HEK293T (cell line): ENCODE measurements around the gene HLA-DRB5.
"Not testable (repeated sequence)": the region's sequence is repeated elsewhere in the genome, so short reads cannot be mapped to it uniquely, and the experiment has no call there.

Source experiments
- CTCF ChIA-PET: fragments of 350-600 bp; formaldehyde crosslinking; extraction: SDS; loops from one replicate; lab custom pipeline; 2021; ENCODE audit warnings: antibody characterized with exemption, inconsistent platforms; lab: Yijun Ruan, JAX
- POLR2A ChIA-PET: fragments of 350-600 bp; formaldehyde crosslinking; extraction: SDS; loops from one replicate; lab custom pipeline; 2020; ENCODE audit warnings: antibody characterized with exemption, inconsistent platforms; lab: Yijun Ruan, JAX
- DNase-seq: peaks from one replicate; pipeline ENCODE4 v3.0.0; 2012; ENCODE audit warnings: mixed read lengths; ENCODE audit errors: extremely low spot score
- ARNT ChIP-seq: fragments of 450-650 bp; IDR thresholded peaks from 2 replicates; pipeline ENCODE4 v1.6.1; 2017; ENCODE audit warnings: mild to moderate bottlenecking
- BHLHE40 ChIP-seq: fragments of 450-650 bp; IDR thresholded peaks from 2 replicates; pipeline ENCODE4 v1.6.1; 2016; ENCODE audit warnings: mild to moderate bottlenecking, moderate library complexity, borderline replicate concordance
- CTBP1 ChIP-seq: fragments of 450-650 bp; IDR thresholded peaks from 2 replicates; pipeline ENCODE4 v1.6.1; 2016; ENCODE audit warnings: borderline replicate concordance
- ELF4 ChIP-seq: fragments of 450-650 bp; IDR thresholded peaks from 2 replicates; pipeline ENCODE4 v1.6.1; 2017; ENCODE audit warnings: antibody characterized with exemption
- FOXA1 ChIP-seq: fragments of 450-650 bp; IDR thresholded peaks from 2 replicates; pipeline ENCODE4 v1.6.1; 2016; ENCODE audit warnings: mild to moderate bottlenecking
- FOXK2 ChIP-seq: fragments of 450-650 bp; IDR thresholded peaks from 2 replicates; pipeline ENCODE4 v1.6.1; 2016; ENCODE audit warnings: mild to moderate bottlenecking
- FOXM1 ChIP-seq: fragments of 450-650 bp; IDR thresholded peaks from 2 replicates; pipeline ENCODE4 v1.6.1; 2017; ENCODE audit warnings: mild to moderate bottlenecking, borderline replicate concordance
- HDGF ChIP-seq: fragments of 450-650 bp; IDR thresholded peaks from 2 replicates; pipeline ENCODE4 v1.6.1; 2017; ENCODE audit warnings: antibody characterized with exemption, borderline replicate concordance
- L3MBTL2 ChIP-seq: fragments of 450-650 bp; conservative IDR thresholded peaks from 2 replicates; pipeline ENCODE4 v1.6.1; 2016; ENCODE audit warnings: mild to moderate bottlenecking
- LEF1 ChIP-seq: fragments of 450-650 bp; IDR thresholded peaks from 2 replicates; pipeline ENCODE4 v1.6.1; 2017; ENCODE audit warnings: mild to moderate bottlenecking, borderline replicate concordance
- NFRKB ChIP-seq: fragments of 450-650 bp; IDR thresholded peaks from 2 replicates; pipeline ENCODE4 v1.6.1; 2016; ENCODE audit warnings: mild to moderate bottlenecking, moderate library complexity
- PKNOX1 ChIP-seq: fragments of 450-650 bp; IDR thresholded peaks from 2 replicates; pipeline ENCODE4 v1.6.1; 2016
- SP1 ChIP-seq: fragments of 450-650 bp; IDR thresholded peaks from 2 replicates; pipeline ENCODE4 v1.6.1; 2017
- SUZ12 ChIP-seq: fragments of 450-650 bp; IDR thresholded peaks from 2 replicates; pipeline ENCODE4 v1.6.1; 2016; ENCODE audit warnings: mild to moderate bottlenecking
- TARDBP ChIP-seq: fragments of 450-650 bp; IDR thresholded peaks from 2 replicates; pipeline ENCODE4 v1.6.1; 2016
- ZNF384 ChIP-seq: fragments of 450-650 bp; IDR thresholded peaks from 2 replicates; pipeline ENCODE4 v1.6.1; 2016

HLA-DRB5 gene

DNA sequence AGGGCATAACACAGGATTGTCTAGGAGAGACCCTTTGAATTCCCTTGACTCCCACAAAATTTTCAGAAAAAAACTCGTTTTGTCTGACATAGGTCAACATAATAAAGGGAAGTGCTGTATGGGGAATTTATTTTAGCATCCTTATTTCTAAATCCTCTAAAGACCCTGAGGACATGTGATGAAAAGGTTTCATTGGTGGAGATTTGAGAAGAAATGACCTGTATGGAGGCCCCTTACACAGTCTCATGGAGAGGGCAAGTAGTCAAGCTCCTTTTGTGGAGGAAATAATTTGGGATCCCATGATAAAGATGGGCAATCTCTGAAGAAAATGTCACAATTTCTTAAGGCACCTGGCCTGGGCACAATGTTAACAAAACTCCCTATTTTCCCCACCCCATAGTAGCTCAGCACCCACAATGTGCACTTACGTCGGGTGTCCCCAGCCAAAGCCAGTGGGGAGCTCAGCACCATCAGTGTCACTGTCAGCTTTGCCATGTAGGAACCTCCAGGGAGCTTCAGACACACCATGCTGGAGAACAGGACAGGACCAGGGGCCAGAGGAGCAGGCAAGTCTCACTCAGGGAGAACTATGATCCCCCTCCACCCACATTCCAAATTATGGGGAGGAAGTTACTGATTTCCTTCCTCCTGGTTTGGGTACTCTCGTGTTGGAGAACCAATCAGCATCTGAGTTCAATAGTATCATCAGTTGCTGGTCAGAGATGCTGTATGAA is at the start of gene HLA-DRB5:
TSS of gene HLA-DRB5 (minus strand) at position 591 of the 734 bp plus-strand sequence. CDS start at position 528, 63 bp downstream.
- no peak for TF ChIP-seq ARNT
- TF ChIP-seq L3MBTL2 = no peak
- TF ChIP-seq TARDBP = no peak
- TF ChIP-seq BHLHE40 = no peak
- TF ChIP-seq ZNF384 = no peak
- ChIA-PET CTCF (no interaction called here), POLR2A (no interaction called here)
- no peak for DNase-seq

GRCh38 chr6:32578962-32579361 is 48.9 kb upstream of the HLA-DRB5 start:
- no peak for TF ChIP-seq FOXK2
- TF ChIP-seq L3MBTL2 = no peak
- TF ChIP-seq CTBP1 = no peak
- TF ChIP-seq ELF4 = no peak
- no peak for TF ChIP-seq FOXM1
- no peak for TF ChIP-seq ARNT
- TF ChIP-seq PKNOX1 = no peak
- TF ChIP-seq HDGF = no peak
- no peak for TF ChIP-seq TARDBP
- TF ChIP-seq BHLHE40 = no peak
- no peak for TF ChIP-seq SP1
- no peak for TF ChIP-seq ZNF384
- no peak for TF ChIP-seq FOXA1
- no peak for TF ChIP-seq LEF1
- no peak for TF ChIP-seq SUZ12
- TF ChIP-seq NFRKB = no peak
- DNase-seq = no peak
- ChIA-PET CTCF (no interaction called here), POLR2A (no interaction called here)

- DNase-seq, CTCF ChIA-PET, POLR2A ChIA-PET: not testable (repeated sequence)
These were observed 47.4 kb upstream of the HLA-DRB5 start for GRCh38 chr6:32577493-32577892.

DNA sequence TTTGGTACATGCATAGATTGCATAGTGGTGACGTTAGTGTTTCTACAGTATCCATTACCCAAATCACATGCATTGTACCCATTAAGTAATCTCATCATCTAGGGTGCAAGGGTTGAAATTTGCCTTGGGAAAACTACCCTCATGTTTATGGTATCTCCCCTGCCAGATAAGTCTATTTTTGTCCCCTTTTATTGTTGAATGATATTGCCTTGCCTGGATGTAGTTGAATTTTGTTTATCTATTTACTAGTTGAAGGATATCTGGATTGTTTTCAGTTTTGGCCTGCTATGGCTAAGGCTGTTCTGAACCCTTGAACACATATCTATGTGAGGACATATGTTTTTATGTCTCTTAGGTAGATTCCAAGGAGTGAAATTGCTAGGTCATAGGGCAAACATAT is 46.2 kb upstream of the HLA-DRB5 start:
- ChIA-PET CTCF (no interaction called here), POLR2A (no interaction called here)
- TF ChIP-seq ZNF384 (no peak), TARDBP (no peak), L3MBTL2 (no peak), FOXM1 (no peak), NFRKB (no peak), SP1 (no peak), LEF1 (no peak), FOXA1 (no peak), CTBP1 (no peak), SUZ12 (no peak), FOXK2 (no peak)
- no peak for DNase-seq

GRCh38 chr6:32570363-32570905 is 40.3 kb upstream of the HLA-DRB5 start:
- no peak for DNase-seq
- TF ChIP-seq PKNOX1 = peak; percentile 64
- TF ChIP-seq TARDBP = no peak
- POLR2A ChIA-PET = no interaction called here
- CTCF ChIA-PET = interaction anchor here (0.6 to 1.0 kb wide), 2 partner anchors 26 to 42 kb away, joined by 3 to 4 read pairs; no protein-coding TSS in a partner anchor

- CTCF ChIA-PET = no interaction called here
- POLR2A ChIA-PET = no interaction called here
- no peak for DNase-seq
- TF ChIP-seq ARNT (peak; percentile 70; the same call in 1 of the 2 replicates), CTBP1 (no peak)
These were observed 38.5 kb upstream of the HLA-DRB5 start for GRCh38 chr6:32568561-32568960.

DNA sequence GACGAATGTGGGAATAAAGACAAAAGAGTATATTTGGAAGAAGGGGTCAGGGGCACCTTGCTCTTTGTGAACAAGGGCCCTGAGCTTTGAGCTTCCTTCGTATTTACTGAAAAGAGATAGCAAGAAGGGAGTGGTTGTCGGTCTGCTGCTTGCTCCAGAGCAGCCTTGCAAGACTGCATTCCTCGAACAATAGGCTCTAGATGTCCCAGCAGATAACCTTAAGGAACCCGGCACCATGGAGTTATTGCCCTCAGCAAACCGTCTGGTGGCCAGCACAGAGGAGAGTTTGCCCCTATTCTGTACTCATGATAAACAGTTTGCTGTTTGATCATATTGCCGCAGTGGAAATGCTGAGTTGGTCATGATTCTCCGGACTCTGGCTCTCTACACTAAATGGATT is 36.9 kb upstream of the HLA-DRB5 start:
- no peak for DNase-seq
- ChIA-PET POLR2A (no interaction called here), CTCF (no interaction called here)
- TF ChIP-seq FOXA1 (no peak), SP1 (no peak), LEF1 (no peak), L3MBTL2 (no peak), SUZ12 (no peak), TARDBP (no peak), NFRKB (no peak), FOXM1 (no peak), HDGF (no peak), ELF4 (no peak)
